Stimulated activated CD8-positive, alpha-beta memory T cell treated with anti-CD3 and anti-CD28 coated beads, Interleukin-12 subunit alpha, Interleukin-12 subunit beta, amount 100 ng/mL, for 24 hours (primary cell): ENCODE results near the gene ZNF512B.
"Not testable (repeated sequence)": the region's sequence is repeated elsewhere in the genome, so short reads cannot be mapped to it uniquely, and the experiment has no call there.

Experiments used
- DNase-seq: peaks from one replicate; pipeline ENCODE4 v3.0.0-alpha.2; 2020; ENCODE audit errors: extremely low read depth

ZNF512B gene

DNA sequence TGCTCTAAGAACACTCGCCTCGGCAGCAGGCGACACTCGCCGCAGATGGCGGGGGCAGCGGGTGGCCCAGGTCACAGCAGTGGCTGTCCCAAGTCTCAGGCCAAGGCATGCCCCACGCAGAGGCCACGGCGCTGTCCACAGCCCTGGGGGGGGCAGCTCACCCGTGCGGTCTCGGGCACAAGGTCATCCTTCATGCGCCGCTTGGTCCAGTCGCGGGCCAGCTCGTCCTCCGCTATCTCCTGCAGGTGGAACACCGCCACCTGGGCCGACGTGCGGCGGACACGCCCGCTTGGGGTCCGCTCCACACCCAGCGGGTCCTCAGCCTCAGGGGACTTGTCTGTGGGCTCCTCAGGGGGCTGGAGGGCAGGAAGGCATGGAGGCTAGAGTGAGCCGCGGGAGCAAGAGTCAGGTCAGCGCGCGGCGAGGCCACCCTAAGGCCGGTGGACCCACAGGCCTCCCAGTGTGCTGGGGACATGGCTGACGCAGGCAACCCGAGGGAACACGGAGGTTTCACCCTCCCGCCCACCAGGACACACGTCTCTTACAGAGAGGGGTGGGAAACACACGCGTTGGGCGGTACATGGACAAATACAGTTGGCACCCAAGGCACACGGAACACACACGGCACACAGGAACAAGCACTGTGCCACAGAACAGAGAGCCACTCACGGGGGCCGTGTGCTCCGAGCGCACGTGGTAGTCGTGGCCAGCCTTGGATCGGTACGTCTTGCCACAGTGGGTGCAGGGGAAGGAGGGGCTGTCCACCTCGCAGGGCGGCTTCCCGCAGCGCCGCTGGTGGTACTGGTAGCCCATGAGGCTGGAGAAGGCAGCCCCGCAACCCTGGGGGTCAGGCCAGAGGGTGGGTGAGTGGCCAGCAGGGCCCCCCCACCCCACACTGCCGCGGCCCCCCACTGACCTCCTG, 7.0 kb downstream of the ZNF512B start:
- no peak for DNase-seq

DNA sequence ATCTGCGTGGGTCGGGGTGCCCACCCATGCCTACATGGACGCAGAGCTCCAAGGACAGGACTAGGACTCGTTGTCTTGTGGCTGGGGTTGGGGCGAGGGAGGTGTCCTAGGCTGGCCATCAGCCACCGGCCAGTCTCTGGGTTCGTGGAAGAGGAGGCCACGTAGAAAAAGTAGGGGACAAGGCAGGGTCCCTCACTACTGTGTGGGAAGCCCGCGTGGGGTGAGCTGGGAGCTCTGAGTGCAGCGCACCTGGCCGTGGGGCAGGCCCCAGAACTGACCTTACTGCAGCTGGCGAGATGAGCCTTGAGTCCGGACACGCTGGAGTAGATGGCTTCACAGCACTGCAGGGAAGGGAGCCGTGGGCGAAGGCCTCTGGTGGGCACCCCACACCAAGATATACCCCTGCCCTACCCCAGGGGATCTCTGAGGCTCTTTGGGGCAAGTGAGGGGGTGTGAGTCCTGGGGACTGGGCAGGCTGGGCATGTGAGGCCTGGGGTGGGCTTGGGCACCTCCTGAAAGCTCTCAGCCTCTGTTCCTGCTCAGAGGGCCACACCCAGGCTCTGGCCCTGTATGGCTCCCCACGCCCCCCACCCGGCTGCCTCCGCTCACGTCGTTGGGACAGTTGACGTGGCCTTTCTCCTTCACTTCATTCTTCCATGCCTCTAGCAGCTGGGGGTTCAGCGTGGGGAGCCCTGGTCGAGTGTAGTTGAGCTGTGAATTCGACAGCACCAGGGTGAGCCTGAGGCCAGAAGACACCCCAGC, 7.9 kb downstream of the ZNF512B start:
- no peak for DNase-seq

DNA sequence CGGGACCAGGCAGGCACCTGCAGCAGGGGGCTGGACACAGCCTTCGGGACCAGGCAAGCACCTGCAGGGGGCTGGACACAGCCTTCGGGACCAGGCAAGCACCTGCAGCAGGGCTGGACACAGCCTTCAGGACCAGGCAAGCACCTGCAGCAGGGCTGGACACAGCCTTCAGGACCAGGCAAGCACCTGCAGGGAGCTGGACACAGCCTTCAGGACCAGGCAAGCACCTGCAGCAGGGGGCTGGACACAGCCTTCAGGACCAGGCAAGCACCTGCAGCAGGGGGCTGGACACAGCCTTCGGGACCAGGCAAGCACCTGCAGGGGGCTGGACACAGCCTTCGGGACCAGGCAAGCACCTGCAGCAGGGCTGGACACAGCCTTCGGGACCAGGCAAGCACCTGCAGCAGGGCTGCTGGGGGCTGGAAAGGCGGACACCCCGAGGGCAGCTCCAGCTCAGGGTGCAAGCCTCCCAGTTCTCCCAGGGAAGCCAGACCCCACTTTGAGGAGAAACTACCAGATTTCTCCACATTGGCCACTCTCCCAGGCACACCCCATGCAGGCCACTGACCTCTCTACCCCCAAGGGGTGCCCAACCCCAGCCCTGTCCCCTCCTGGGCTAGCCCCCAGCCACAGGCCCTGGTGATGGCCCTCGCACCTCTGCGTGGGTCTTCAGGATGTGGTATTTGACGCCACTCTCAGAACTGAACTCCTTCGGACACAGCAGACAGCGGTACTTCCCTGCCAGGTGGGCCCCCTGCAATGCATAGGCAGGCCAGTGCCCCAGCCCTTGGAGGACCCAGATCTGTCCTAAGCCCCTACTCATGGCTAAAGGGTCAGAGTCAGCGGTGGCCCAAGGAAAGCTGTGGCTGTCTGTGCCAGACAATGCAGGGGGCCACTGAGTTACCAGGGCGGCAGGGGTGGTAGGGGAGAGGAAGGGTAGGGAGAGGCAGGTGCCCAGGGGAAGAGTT, 8.8 kb downstream of the ZNF512B start:
- not testable (repeated sequence) for DNase-seq

DNA sequence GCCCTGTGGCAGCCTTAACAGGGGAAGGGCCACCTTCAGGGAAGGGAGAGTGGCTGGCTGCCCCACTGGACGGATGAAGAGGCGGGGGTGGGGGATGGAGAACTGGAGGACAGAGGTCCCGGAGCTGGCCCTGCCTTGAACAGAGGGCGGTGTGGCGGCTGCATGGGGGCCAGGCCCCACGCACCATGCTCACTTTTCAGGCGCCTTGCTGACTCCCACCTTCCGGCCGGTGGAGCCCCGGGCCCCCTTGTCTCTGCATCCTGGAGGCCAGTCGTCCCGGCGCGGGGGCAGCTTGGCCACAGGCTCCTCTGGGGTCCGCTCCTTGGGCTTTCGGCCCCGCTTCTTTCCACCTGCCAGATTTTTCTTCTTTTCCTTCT, 10.0 kb downstream of the ZNF512B start:
- DNase-seq = no peak

DNA sequence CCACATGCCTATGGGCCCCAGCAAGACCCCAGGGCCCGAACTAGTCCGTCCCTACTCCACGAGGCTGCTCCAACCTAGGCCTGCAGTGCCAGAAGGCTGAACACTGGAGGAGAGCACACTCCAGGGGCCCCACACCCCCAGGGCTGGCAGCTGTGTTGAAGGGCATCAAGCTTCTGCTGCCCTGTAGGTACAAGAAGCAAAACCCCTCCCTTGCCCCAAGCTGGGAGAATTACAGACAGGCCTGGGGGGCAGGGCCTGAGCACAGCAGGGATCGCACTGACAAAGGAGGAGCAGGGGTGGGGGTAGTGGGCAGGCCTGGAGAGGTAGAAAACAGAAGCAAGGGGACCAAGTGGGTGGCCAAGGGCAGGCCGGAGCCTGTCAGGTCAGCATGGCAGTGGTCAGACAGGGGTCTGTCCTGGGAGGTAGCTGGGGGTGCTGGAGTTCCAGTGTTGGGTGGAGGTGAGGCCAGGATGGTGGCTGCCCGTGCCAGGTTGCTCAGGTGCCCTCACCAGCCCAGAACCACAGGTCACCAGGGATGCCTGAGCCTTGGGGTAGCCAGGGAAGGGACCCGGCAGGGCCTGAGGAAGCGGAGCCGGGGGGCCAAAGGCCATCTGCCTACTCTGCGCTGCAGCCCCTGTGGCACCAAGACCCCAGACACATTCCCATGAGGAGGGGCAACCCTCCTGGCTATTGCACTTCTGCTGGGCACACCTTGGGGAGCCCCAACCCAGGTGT, 10.6 kb downstream of the ZNF512B start:
- DNase-seq = no peak

DNA sequence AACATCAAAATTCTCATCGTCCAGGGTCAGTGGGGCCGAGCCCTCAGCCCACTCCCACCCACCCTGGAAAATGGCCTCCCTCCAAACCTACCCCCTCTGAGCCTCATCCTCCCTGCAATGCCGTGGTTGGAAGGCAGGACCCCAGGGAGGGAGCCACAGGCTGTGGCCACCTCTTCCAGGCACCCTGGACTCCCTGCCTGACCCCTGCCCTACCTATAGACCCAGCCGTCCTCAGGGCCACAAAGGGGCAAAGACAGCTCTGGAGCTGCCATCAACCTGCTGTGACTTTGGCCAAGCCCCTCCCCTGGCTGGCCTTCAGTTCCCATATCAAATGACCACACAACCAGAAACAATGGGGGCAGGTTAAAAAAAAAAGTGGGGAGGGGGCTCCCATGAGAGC, 11.3 kb downstream of the ZNF512B start:
- no peak for DNase-seq

DNA sequence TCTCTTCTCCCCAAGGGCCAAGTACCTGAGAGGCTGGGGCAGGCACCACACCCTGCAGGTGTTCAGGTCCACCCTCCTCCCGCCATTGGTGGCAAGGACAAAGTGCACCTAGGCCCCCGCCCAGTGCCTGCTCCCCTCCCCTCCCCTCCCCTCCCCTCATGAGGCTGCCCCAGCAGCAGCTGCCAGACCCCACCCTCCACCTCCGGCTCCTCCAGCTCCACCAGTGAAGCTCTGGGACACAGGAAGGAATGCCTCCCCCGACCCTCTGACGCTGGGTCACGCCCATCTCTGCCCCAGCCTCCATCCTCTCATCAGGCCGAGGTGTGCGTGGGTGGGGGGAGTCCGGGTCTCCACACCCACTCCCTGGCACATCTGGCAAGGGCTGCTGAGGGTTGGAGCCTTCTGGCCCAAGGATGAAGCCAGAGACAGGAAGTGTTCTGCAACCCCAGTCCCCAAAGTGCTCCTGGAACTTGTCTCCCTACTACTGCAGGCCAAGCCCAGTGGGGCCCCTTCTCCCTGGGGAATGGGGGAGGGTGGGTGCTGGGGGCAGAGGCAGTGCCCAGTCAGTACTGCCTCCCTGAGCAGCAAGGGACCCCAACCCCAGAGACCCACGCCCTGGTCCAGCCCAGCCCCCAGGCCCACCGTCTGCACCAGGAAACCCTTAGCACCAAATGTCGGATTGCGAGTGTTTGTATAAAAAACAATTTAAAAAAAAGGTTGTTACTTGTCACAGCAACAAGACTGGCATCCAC, 11.9 kb downstream of the ZNF512B start:
- DNase-seq = no peak

DNA sequence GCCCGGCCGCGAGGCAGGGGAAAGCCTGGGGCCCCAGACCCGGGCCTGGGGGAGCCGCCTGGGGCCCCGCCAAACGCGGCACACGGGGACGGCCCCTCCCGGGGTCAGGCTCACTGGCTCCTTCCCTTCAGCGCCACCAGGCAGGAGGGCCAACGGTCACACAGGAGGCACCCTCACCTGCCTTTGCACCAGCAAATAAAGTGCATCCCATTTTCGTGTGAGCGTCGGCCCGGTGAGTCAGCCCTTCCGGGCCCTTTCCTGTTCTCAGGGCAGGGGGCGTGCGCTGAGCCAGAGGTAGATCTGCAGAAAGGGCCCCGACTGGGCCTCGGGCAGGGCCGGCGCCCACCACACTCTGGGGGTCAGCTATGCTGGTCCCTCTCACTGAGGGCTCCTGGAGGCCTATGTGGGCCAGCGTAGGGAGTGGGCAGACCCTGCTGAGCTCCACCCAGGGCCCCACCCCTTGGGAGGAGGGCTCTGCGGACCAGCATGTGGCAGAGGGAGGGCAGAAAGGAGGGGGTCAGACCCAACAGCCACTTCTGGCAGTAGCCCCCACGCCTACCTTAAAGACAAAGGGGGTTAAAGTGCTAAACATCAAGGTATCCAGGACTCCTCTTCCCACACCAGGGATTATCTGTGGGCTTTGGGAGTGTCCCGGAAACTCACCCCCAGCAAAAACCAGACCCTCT, 12.6 kb downstream of the ZNF512B start:
- no peak for DNase-seq

DNA sequence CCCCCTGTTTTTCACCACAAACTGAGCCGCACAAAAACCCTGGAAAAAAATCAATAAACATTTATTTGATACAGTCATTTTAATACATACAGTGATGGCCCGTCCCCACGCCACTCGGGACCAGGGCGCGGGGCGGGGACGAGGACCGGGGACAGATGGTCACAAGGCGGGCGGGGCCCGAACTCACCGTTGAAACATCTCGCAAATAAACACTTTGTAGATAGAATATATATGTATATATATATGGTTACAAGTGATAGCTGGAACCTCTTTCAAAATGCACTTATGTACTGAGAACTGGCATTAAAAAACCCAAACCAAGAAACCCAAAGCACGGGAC, 13.1 kb downstream of the ZNF512B start:
- DNase-seq = no peak

DNA sequence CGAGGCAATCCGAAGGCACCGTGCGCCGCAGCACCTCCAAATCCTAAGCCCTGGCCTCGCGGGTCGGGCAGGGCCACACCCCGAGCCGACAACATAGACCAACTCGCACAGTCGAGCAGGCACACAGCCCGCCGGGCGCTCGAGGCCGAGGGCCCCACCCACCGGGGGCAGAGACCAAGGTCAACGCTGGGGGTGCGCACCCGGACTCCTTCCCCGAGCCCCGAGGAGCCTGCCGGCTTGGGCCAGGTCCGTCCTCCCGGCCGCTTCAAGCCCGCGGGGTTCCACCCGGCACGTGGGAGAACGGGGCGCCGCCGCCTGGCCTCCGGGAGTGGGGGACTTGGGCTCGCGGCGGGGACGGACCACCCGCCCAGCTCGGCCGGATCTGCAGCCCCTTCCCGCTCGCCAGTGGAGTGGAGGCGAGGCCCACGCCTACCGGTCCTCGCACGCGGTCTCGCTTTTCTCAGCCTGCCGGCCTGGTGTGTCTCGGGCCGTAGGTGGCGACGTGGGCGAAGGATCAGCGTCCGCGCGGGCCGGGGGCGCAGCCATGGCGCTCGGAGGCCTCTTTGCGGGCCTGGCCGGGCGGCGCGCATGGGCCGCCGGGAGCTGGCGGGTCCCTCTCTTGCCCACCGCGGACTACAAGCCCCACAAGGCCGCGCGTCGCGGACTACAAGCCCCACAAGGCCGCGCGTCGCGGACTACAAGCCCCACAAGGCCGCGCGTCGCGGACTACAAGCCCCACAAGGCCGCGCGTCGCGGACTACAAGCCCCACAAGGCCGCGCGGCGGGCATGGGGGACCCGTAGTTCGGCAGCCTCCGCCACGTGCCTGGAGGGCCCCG, 13.7 kb downstream of the ZNF512B start, which contains the start of gene UCKL1:
UCKL1 (minus strand) TSS at position 590 of the 837 bp plus-strand sequence; CDS start at position 546, 44 bp downstream.
- DNase-seq = peak; percentile 70

DNA sequence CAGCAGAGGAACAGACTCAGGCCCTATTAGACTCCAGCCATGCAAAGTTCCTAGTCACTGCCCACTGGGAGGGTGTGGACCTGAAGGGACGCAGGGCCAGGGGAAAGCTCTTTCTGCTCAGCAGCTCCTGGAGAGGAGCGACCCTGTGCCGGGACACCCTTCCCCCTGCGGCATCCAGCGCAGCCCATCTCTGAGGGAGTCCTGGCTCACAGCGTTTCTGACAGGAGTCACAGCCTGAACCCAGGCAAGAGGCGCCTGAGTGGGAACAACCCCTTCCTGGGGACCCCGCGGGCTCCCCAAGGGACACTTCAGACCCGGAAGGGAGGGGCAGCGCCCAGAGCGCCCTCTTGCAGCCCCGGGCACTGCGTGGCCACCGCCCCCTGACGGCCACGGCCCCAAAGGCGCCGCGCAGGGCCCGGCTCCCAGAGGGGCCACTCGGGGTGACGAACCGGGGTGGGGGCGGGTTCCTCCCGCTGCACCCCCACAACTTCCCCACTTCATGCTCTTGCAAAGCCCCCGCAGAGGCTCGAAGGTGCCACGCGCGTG, 14.4 kb downstream of the ZNF512B start:
- DNase-seq = no peak

DNA sequence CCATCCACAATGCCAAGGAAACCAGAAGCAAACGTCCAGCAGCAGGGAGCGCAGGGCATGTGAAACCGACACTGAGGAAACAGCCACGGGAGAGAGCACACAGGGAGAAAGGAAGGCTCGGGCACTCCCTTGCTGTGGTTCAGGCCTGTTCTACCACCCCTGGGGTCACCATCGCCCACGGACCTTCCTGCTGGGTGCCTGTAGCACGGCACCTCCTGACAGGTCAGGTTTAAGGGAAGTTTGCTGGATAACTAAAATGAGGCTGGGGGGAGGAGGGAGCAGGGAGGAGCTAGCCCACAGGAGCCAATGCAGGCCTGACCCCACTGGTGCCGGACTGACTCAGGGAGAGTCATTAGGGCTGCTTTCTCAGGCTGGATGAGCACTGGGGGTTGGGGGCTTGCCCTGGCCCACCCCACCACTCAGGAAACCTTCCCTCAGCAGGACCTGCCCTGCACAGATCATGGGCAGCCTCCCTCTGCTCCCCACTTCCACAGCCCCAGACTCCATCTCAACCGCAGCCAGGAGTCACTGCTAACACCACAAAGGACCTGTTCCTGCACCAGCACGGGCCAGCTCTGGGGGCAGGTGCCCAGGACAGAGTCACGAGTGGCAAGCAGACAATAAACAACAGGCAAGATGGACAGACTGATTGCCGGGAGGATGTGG, 15.8 kb downstream of the ZNF512B start:
- DNase-seq = no peak

DNA sequence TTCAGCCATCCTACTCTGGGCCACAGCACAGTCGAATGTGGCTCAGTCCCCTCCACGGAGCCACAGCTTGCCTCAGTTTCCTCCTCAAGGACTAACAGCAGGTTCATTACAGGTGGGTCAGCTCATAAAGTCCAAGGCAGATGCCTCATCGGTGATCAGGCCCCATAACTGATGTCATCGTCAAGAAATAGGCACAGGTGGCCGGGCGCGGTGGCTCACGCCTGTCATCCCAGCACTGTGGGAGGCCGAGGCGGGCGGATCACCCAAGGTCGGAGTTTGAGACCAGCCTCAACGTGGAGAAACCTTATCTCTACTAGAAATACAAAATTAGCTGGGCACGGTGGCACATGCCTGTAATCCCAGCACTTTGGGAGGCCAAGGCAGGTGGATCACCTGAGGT, 17.0 kb downstream of the ZNF512B start:
- no peak for DNase-seq

DNA sequence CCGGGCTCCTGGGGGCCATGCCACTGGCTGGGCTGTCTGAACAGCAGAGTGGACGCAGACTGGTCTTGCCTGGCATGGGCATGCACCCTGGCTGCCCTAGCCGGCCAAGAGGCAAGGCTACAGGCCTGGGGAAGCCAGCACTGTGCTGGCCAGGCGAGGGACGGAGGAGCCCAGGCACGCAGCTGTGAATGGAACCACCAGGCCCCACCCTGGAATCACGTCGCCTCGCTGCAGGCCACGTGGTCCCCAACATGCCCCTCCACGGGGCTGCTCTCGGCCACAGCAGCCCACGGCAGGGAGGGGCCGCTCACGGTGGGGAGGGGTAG, 17.6 kb downstream of the ZNF512B start:
- DNase-seq = no peak

DNA sequence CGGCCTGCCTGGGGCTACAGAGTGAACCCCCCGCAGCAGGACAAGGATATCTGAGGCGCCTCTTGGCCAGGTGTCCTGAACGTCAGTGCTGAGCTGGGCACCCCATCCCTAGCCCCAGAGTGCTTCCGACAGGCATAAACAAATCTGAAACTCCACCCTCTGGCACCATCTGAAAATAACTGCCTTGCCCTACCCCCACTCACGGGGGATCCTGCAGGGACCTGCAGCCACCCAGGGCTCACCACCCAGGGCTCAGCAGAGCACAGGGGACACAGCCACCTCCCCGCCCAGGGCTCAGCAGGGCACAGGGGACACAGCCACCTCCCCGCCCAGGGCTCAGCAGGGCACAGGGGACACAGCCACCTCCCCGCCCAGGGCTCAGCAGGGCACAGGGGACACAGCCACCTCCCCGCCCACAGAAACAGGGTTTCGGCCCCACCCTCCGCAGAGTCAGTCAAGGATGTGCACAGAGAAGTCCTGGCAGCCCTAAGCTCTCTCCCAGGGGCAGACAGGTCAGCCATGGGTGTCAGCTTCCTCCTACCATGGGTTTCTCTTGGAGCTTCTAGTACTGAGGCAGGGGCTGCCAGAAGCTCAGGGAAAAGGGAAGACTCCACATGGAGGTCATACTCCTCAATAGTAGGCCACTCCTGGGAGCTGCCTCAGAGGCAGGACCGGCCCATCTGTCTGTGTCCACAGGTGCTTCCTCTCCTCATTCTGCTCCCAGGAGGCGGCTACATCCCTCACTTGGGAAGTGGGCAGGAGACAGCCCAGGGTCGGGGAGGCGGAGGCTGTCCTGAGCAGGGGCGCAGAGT, 18.1 kb downstream of the ZNF512B start:
- DNase-seq = no peak

DNA sequence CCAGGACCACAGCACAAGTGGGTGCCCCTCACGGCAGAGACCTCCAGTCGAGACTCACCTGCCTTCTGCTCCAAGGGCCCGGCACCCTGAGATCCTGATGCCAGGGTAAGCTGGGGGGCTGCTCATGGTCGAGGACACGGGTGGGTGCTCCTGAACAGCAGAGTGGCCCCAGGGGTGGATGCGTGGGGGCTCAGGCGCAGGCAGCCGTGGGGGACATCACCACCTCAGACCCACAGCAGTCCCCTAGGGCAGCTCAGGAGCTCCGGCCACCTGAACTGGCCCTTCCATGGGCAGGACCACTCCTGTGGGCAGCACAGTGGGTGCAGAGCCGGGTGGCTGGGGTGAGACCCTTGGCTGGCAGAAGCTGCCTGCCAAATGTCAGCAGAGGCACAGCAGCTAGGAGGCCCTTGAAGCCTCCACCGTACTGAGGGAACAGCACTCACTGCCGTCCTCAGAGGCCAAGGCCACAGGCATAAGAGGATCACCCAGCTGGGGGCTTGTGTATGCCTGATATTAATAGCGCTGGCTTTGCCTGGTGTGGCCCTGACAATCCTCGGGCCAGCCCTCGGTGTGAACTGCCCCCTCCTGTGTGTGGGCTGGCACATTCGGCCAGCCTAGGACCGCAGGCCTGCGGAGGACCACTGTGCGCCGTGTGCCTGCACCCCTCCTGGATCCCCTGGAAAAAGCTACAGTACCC, 18.9 kb downstream of the ZNF512B start:
- no peak for DNase-seq
